Stimulated activated CD4-positive, alpha-beta T cell treated with anti-CD3 and anti-CD28 coated beads, TNF-alpha, amount 100 ng/mL, for 1 hour (primary cell): ENCODE data around the gene ZNF785.

Experiments used
- DNase-seq, 3 donors: peaks; one replicate each; pipeline ENCODE4 v3.0.0-alpha.2; 2020; ENCODE audit warnings: low read depth in 3 of 3, low spot score in 1 of 3

The ZNF785 gene

GRCh38 chr16:30565984-30566383, 19.5 kb downstream of the ZNF785 start:
- DNase-seq: no peak

GRCh38 chr16:30565526-30565925, 20.0 kb downstream of the ZNF785 start:
- no peak for DNase-seq

GRCh38 chr16:30562021-30562420, 23.5 kb downstream of the ZNF785 start:
- DNase-seq: no peak

GRCh38 chr16:30561089-30561816, 24.2 kb downstream of the ZNF785 start:
- DNase-seq: no peak

- no peak for DNase-seq
These were observed 25.8 kb downstream of the ZNF785 start for GRCh38 chr16:30559690-30560089.

GRCh38 chr16:30558789-30559377, 26.6 kb downstream of the ZNF785 start:
- no peak for DNase-seq

DNA sequence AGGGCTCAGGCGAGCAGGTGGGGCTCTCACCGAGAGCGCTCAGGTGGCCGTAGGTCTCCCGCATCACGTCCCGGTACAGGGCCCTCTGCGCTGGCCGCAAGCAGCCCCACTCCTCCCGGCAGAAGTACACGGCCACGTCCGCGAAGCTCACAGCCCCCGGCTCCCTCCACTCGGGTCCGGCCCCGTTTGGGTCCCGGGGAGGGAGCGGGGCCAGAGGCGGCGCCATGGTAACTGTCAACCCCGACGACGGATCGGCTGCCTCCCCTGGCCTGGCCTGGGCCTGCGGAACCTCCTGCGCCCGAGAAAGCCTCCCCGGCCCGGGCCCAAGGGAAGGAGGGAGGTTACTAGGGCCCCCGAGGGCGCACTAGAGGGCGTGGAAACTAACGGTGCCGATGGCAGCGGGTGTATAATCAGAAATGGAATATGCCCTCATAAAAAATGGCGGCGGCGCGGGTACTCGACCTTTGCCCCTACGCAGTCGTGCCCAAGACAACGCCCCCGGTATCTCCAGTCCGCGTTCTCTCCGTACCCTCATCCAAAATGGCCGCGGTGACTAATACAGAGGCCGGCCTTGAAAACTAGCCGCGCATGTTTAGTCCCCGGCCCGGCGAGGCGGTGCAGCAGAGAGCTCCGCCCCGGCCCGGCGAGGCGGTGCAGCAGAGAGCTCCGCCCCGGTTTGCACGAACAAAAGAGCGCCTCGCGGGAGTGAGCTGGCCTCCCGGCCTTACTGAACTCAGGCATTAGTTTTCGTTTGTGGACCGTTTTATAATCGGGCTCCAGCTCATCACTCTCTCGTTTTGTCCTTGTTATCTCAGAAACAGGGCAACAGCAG, 27.3 kb downstream of the ZNF785 start, which contains the start of gene ZNF764:
Gene ZNF764, minus strand, starts transcription at position 418 of the 832 bp plus-strand sequence. Its CDS starts 192 bp downstream, at position 226.
- DNase-seq: peak; percentile 88 to 95 (median 94)

- no peak for DNase-seq
These were observed 27.9 kb downstream of the ZNF785 start for GRCh38 chr16:30557707-30557956.

DNA sequence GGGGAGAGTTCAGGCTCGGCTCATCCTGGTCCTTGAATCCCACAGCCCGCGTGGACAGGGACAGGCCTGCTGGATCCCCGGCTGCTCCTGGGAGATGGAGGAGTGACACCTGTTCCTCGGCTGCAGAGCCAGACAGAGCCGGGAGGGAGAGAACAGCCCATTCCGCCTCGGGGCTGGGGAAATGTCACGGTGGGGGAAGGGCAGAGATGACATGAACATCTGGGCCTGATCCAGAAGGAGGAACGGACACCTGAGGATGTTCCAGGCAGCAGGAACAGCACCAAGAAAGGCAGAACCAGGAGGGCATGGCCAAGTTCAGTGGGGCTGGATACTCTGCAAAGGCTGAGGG, 29.4 kb downstream of the ZNF785 start:
- no peak for DNase-seq

DNA sequence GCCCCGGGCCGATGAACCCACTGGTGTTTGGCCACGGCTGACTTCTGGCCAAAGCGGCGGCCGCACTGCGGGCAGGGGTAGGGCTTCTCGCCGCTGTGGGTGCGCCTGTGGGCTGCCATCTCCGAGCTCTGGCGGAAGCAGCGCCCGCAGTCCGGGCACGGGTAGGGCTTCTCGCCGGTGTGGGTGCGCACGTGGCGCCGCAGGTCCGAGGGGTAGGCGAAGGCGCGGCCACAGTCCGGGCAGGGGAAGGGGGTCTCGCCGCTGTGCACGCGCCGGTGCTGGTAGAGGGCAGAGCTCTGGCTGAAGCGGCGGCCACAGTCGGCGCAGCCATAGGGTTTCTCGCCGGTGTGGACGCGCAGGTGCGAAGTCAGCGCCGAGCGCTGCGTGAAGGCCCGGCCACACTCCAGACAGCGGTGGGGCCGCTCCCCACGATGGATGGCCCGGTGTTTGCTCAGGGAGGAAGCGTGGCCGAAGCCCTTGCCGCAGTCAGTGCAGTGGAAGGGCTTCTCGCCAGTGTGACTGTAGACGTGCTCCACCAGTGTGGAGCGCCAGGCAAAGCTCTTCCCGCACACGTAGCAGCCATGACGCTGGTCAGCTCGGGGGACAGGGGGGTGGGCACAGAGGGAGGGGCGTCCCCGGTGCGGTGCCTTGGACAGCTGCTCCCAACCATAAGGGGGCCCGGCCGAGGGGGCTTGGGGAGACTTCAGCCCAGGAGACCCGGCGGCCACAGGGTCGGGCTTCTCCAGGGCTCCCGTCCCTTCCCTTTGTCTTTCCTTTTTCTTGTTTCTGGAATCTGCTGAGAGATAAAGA, 30.0 kb downstream of the ZNF785 start:
- no peak for DNase-seq

DNA sequence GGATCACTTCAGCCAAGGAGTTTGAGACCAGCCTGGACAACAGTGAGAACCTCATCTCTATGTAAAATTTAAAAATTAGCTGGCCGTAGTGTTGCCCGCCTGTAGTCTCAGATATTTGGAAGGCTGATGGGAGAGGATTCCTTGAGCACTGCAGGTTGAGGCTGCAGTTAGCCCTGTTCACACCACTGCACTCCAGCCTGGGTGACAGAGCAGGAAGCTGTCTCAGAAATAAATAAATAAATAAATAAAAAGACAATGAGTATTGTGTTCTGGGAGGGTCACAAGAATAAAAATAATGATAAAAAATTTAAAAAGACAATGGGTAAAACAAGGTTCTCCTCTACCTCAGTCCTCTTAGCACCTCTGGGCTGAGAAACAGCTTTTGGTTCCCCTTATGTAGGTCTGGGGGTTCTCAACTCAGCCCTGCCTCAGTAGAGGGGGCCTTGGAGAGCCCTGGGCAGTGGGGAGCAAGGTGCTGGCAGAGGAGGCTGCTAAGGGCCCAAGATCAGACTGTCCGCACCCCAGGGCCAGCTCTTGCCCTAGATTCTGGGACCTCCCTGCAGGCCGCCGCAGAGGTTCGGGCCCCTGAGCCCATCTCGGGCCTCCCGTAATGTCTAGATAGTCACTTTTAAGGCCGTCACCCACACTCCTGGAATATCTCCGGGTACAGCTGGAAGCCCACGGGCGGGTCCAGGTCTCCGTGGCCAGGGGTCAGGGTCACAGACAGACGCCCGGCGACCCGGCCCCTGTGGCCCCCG, 30.8 kb downstream of the ZNF785 start:
- DNase-seq: no peak

DNA sequence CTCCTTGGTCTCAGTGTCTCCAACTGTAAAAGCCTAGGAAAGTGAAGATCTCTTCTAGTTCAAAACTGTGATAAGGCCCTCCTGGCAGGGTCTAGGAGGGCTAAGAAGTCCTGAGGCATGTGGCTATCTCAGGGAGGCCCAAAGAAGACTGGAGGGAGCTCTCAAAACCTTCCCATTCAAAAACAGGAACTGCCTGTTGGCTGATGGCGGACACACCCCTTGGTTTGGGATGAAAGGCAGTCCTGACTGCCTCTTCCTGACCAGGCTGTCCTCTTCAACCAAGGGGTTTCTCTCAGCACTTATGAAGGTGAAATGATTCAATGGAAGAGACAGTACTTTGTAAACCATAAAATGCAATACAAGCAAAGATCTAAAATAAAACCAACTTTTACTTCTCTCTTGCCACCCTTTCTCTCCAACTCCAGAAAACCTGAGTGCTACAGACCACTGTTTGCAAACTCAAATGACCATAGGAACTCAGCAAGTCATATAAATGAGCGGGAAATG, 32.1 kb downstream of the ZNF785 start:
- no peak for DNase-seq

GRCh38 chr16:30552956-30553355, 32.5 kb downstream of the ZNF785 start:
- DNase-seq: no peak

DNA sequence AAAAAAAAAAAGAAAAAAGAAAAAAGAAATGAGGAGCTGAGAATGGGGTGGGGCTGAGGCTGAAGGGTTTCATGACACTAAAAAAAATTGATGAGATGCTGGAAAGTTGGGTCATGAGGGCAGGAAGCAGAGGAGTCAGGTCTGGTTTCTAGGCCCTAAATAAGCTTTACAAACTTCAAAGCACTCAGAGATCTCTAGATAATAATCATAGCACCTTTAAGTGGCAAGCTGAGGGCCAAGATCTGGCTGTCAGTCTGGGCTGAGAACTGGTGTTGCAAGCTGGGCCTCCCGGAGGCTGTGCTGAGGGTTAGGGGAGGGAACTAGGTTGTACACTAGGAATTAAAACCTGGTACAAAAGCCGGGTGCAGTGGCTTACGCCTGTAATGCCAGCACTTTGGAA, 33.7 kb downstream of the ZNF785 start:
- peak in 2 of 3 donors; percentile 37 to 58 for DNase-seq

DNA sequence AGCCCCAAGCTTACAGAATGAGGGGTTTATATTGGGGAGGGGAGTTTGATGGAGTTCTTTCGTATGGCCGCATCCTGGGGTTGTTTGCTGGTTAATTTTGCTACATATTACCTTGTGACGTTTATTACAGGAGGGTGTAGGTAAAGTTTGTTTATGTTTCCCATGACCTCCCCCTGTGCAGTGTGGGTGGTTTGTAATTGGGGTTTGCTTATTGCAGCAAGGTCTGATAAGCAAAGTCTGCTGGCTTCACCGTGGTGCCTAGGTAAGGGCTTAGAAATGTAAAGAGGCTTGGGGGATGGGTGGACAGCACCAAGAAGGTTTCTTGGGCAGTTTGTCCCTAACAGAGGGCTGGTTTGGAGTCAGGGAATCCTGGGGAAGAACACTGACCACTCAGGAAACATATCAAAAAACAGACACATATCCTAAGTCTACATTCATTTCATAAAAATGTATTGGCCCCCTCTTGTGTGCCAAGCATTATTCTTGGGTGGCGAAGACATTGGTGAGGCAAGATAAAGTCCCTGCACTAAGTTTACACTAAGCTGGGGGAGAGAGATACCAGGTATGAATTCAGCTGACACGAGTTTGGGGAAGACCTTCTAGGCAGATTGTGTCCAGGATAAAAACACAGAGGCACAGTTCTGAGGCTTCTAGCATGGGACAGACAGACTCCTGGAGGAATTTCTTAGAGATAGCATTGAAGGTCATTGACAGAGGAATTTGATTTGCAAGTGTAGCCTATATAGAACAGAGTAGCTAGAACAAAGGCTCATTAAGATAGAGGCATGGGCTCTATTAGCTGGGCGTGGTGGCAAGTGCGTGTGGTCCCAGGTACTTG, 36.9 kb downstream of the ZNF785 start:
- no peak for DNase-seq

DNA sequence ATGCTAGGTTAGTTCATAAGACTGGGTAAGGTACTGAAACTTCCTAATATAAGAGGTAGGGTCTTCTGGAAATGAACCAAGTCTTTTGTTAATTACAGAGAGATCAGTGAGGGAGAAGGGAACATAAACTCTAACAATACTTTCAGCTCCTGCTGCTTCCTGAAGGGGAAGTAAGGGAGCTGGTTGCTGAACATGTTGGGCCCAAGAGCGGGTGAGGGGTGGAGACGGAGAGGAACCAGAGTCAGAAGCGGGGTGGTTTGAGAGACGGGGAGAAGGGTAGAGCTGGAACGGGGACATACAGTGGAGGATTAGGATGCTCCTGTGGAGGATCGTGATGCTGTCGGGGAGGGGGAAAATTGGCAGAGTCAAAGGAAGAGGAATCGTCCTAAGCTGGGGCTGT, 39.4 kb downstream of the ZNF785 start:
- no peak for DNase-seq

GRCh38 chr16:30543067-30543466, 42.4 kb downstream of the ZNF785 start:
- no peak for DNase-seq

- no peak for DNase-seq
These were observed 43.8 kb downstream of the ZNF785 start for GRCh38 chr16:30541502-30542329.
